NCI-H69 (cell line): ENCODE measurements around the gene MGST3.
A peak's percentile ranks its signal among the peaks of the same experiment; 100 is the strongest.
"Not testable (repeated sequence)": the region's sequence is repeated elsewhere in the genome, so short reads cannot be mapped to it uniquely, and the experiment has no call there.

ENCODE experiments used
- DNase-seq: peaks from one replicate; lab custom pipeline; 2025; lab: John Stamatoyannopoulos, UW

Gene MGST3

DNA sequence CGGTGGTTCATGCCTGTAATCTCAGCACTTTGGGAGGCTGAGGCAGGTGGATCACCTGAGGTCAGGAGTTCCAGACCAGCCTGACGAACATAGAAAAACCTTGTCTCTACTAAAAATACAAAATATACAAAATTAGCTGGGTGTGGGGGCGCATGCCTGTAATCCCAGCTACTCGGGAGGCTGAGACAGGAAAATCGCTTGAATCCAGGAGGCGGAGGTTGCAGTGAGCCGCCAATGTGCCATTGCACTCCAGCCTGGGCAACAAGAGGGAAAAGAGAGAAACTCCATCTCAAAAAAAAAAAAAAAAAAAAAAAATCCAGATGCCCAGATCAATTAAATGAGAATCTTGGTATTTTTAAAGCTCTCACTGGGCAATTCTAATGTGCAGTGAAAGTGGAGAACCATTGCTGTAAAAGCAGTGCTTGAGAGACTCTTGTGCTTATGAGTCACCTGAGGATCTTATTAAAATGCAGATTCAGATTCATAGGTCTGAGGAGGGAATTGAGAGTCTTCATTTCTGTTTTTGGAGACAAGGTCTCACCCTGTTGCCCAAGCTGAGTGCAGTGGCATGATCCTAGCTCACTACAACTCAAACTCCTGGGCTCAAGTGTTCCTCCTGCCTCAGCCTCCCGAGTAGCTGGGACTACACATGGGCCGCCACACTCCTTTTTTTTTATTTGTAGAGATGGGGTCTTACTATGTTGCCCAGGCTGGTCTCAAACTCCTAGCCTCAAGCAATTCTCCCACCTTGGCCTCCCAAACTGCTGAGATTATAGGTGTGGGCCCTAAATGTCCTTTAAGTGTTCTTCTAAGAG is 27.9 kb downstream of the MGST3 start:
- DNase-seq, result not testable (repeated sequence)

DNA sequence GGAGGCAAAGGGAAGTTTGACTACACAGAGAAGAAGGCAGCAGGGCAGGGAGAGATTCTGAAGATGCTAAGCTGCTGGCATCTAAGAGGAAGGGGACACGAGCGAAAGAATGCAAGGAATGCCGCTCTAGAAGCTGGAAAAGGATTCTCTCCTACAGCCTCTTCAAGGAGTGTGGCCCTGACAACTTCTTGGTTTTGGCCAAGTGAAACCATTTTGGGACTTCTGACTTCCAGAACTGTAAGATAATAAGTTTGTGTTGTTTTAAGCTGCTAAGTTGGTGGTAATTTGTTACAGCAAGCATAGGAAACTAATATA is 28.5 kb downstream of the MGST3 start:
- no peak for DNase-seq

- no peak for DNase-seq
Observed at GRCh38 chr1:165661703-165662102, 30.7 kb downstream of the MGST3 start.

- DNase-seq, result no peak
Observed at GRCh38 chr1:165662186-165662585, 31.2 kb downstream of the MGST3 start.

GRCh38 chr1:165666152-165666825 is 35.3 kb downstream of the MGST3 start:
- no peak for DNase-seq

DNA sequence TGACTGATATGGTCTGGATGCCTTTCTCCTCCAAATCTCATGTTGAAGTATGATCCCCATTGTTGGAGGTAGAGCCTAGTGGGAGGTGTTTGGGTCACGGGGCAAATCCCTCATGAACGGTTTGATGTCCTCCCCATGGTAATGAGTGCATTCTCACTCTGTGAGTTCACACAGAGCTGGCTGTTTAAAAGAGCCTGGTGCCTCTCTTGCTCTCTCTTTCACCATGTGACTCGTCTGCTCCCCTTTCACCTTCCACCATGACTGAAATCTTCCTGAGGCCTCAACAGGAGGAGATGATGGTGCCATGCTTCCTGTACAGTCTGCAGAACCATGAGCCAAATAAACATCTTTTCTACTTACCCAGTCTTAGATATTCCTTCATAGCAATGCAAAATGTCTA is 37.1 kb downstream of the MGST3 start:
- DNase-seq, result no peak

DNA sequence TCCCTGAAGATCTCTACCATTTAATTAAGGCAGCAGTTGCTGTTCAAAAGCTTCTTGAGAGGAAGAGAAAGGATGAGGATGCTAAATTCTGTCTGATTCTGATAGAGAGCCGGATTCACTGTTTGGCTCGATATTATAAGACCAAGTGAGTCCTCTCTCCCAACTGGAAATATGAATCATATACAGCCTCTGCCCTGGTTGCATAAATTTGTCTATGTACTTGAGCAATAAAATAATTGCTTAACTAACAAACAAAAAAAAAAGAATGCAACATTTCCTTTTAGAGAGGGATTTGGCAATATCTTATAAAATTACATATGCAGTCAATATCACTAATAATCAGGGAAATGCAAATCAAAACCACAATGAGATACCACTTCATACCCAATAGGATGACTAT is 40.5 kb downstream of the MGST3 start:
- DNase-seq, result no peak

GRCh38 chr1:165674599-165674998 is 43.6 kb downstream of the MGST3 start:
- DNase-seq, result no peak

DNA sequence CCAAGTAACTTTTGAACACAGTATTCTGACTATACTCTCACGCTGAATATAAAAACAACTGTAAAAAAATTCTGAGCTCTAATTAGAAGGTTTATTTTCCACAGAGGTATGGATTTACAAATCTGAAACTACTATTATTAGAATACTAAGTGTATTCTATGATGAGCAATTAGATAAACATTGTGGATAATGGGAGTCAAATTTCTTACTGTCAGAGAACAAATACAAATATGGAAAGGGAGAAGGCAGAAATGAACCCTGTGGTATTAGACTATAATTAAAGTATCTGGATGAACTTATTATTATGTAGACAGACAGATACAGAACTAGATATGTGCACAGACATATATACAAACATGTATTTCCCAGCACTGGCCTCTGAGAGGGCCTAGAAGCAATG is 44.8 kb downstream of the MGST3 start:
- DNase-seq, result no peak

DNA sequence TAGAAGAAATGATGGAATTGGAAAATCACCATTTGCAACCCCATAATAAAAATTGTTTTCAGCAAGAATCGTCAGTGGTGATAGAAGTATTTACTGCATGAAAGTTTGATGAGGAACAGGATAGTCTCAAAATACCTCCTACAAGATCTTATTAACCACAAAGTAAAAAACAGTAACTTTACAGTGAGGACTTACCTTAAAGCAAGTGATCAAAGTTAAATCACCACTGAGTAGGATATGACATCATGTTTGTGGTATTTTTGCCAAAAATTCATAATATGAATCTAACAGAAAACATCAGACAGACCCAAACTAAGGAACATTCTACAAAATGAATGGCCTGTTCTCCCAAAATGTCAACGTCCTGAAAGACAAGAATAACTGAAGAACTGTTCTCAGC is 47.5 kb downstream of the MGST3 start:
- DNase-seq, result no peak

DNA sequence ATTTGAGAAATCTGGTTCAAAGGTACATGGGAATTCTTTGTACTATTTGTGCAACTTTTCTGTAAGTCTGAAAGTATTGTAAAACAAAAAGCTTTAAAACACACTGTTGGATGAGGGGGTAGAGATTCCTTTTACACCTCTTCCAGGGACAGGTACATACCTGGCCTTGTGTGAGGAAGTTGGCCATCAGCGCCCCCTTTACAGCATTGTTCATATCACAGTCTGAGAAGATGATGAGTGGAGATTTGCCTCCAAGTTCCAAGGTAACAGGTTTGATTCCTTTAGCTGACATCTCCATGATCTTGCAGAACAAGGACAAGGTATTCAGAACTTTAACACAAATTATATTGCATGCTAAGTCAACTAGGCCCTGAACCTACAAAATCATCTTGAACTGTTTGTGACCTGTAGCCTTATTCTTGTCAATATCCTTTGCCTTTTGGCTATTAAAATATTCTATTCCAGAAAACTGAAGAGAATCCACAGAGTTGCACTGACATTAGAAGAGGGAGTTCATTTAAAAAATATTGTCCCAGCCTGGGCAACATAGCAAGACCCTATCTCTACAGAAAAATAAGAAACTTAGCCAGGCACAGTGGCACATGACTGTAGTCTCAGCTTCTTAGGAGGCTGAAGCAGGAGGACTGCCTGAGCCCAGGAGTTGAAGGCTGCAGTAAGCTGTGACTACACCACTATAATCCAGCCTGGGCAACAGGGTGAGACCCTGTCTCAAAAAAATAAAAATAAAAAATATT is 48.4 kb downstream of the MGST3 start:
- peak; percentile 13 for DNase-seq

DNA sequence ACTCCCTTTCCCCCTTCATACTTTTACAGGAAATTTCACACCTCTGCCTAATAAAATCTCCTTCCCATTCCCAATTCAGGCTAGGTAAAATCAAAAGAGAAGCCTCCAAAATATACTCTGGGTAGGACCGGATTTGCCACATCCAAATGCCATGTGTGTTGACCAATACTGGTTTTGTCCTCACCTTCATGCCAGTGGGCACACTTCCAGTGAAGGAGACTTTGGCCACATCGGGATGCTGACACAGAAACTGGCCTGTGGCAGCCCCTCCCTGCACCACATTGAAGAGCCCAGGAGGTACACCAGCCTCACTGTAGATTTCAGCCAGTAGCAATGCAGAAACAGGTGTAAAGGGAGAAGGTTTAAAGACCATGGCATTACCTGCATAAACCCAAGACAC is 49.3 kb downstream of the MGST3 start:
- no peak for DNase-seq

GRCh38 chr1:165680773-165681172 is 49.7 kb downstream of the MGST3 start:
- not testable (repeated sequence) for DNase-seq

DNA sequence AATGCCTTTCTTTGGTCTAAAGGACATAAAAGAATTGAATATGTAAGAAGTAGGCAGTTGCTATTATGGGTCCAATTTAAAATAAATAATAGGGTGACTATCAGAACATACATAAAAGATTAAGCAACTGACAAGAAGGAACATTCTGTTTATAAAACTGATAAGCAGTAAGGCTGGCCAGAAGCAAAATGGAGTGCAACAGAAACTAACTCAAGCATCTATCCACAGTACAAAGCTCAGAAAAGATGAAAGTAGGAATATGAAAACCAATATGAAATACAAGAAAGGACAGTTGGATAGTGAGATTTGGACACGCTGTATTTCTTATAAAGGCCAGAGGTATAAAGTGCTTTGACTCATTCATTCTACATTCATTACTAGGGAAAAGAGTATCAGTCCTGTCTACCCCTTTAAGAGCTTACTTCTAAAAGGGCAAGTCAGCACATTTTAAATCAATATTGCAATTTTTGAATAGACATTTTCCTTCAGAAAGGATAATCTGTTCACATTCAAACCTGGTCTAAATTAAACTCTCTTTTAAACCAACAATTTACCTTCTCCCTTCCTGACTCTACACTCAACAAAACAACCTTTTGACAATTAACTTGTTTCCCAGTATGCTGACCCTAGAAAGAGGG is 52.9 kb downstream of the MGST3 start:
- no peak for DNase-seq

- no peak for DNase-seq
Observed at GRCh38 chr1:165686121-165686970, 55.3 kb downstream of the MGST3 start.

DNA sequence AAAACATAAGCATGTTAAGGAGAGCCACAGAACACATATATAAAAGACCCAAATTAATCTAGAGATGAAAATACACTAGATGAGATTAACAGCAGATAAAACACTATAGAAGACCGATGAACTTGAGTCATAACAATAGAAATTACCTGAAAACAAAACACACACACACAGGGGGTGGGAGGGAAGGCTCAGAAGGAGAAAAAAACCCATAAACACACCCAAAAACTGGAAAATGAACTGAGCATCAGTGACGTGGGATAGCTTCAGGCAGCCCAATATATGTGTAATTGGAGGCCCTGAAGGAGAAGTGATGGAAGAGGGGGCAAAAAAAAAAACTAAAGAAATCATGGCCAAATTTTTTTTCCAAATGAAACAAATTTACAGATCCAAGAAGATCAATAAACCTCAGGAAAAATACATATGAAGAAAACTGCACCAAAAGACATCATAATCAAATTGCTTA is 56.0 kb downstream of the MGST3 start:
- DNase-seq, result no peak

DNA sequence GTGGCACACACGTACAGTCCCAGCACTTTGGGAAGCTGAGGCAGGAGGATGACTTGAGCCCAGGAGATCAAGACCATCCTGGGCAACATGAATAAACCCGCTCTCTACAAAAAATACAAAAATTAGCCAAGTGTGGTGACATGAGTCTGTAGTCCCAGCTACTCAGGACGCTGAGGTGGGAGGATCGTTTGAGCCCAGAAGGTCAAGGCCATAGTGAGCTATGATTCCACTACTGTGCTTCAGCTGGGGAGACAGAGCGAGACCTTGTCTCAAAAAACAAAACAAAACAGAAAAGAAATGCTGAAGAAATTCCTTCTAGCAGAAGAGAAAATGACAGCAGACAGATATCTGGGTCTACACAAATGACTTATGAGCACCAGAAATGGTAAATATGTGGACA is 57.0 kb downstream of the MGST3 start:
- no peak for DNase-seq

DNA sequence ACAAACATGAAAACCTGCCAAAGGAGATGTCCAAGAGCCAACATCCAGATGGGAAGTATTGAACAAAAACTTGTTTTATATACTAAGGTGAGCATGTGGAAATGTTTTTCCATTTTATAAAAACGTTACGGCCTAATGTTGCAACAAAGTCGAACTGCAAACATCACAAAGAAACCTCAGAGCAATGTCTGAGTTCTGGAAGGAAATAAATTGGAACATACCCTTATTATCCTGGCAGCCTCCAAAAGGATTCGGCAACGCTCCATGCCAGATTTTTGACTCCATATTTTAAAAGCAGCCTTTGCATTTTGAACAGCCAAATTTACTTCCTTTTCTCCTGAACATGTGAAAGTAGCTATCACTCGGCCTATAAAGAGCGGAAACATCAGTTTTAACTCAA is 64.0 kb downstream of the MGST3 start:
- no peak for DNase-seq

- DNase-seq, result peak; percentile 18
Observed at GRCh38 chr1:165696625-165697100, 65.6 kb downstream of the MGST3 start.

GRCh38 chr1:165697491-165697880 is 66.5 kb downstream of the MGST3 start:
- peak; percentile 74 for DNase-seq
